GM23338 (cell line): ENCODE measurements around the gene FKBP2. TPM values are rescaled to one million over a fixed set of nuclear protein-coding genes. Genes with fewer than 3 reads are reported as not detected.

ENCODE experiments used
- ATAC-seq: fragments of 200-7000 bp; cut with Tn5 transposase; 3 replicates; pipeline ENCODE4 v1.9.1; 2020
- DNase-seq: peaks from one replicate; pipeline ENCODE4 v3.0.0-alpha.2; 2015; ENCODE audit warnings: low spot score
- H2AFZ ChIP-seq: fragments of 200-600 bp; sonication (generic); 2 replicates; pipeline ENCODE4 v1.8.0; 2016; ENCODE audit warnings: antibody characterized with exemption, mild to moderate bottlenecking, moderate library complexity
- H3F3A ChIP-seq: fragments of 200-600 bp; sonication (generic); replicated peaks from 2 replicates; pipeline ENCODE4 v1.8.0; 2017; ENCODE audit warnings: antibody characterized with exemption, mixed run types, low read depth
- H3K27ac ChIP-seq: fragments of 200-600 bp; sonication (generic); 2 replicates; pipeline ENCODE4 v1.6.1; 2016; ENCODE audit warnings: low read depth
- H3K27me3 ChIP-seq: fragments of 200-600 bp; sonication (generic); 2 replicates; pipeline ENCODE4 v1.8.0; 2016; ENCODE audit warnings: mild to moderate bottlenecking, mixed run types, moderate library complexity; ENCODE audit not compliant: insufficient read depth
- H3K36me3 ChIP-seq: fragments of 200-600 bp; sonication (generic); 2 replicates; pipeline ENCODE4 v1.8.0; 2016; ENCODE audit warnings: mild to moderate bottlenecking; ENCODE audit not compliant: insufficient read depth
- H3K4me1 ChIP-seq: fragments of 200-600 bp; sonication (generic); 2 replicates; pipeline ENCODE4 v1.8.0; 2016; ENCODE audit warnings: mild to moderate bottlenecking, moderate library complexity; ENCODE audit not compliant: insufficient read depth
- H3K4me2 ChIP-seq: fragments of 200-600 bp; sonication (generic); 2 replicates; pipeline ENCODE4 v1.7.1; 2017; ENCODE audit warnings: mixed run types
- H3K4me3 ChIP-seq: fragments of 200-600 bp; sonication (generic); 2 replicates; pipeline ENCODE4 v1.6.1; 2016; ENCODE audit warnings: mixed run types
- H3K79me2 ChIP-seq: fragments of 200-600 bp; sonication (generic); replicated peaks from 2 replicates; pipeline ENCODE4 v1.8.0; 2017; ENCODE audit warnings: mild to moderate bottlenecking; ENCODE audit not compliant: insufficient read depth
- H3K9me2 ChIP-seq: fragments of 200-600 bp; sonication (generic); 2 replicates; pipeline ENCODE4 v1.8.0; 2017; ENCODE audit not compliant: insufficient read depth
- H4K20me1 ChIP-seq: fragments of 200-600 bp; sonication (generic); replicated peaks from 2 replicates; pipeline ENCODE4 v1.8.0; 2017; ENCODE audit warnings: mild to moderate bottlenecking; ENCODE audit not compliant: insufficient read depth
- H3K27ac Mint-ChIP-seq: 2 replicates; pipeline ENCODE4 v1.8.0; 2020; ENCODE audit warnings: inconsistent platforms, mild to moderate bottlenecking, moderate library complexity, mixed read lengths
- H3K27me3 Mint-ChIP-seq: 3 replicates; pipeline ENCODE4 v1.8.0; 2022; ENCODE audit warnings: low read depth, mild to moderate bottlenecking, moderate library complexity, mixed read lengths, inconsistent platforms; ENCODE audit not compliant: insufficient read depth, poor library complexity
- H3K36me3 Mint-ChIP-seq: 3 replicates; pipeline ENCODE4 v1.8.0; 2021; ENCODE audit warnings: low read depth, mild to moderate bottlenecking, inconsistent platforms, moderate library complexity, mixed read lengths
- H3K4me1 Mint-ChIP-seq: 3 replicates; pipeline ENCODE4 v1.8.0; 2020; ENCODE audit warnings: mild to moderate bottlenecking, inconsistent platforms, mixed read lengths
- H3K4me3 Mint-ChIP-seq: 3 replicates; pipeline ENCODE4 v1.8.0; 2021; ENCODE audit warnings: moderate library complexity, mild to moderate bottlenecking, inconsistent platforms, mixed read lengths
- H3K9me3 Mint-ChIP-seq: 3 replicates; pipeline ENCODE4 v1.8.0; 2020; ENCODE audit warnings: moderate library complexity, mild to moderate bottlenecking, inconsistent platforms, mixed read lengths
- CREB1 ChIP-seq: fragments of 250-450 bp; sonication (Bioruptor Pico); IDR thresholded peaks from 2 replicates; pipeline ENCODE4 v1.5.0; 2020; ENCODE audit warnings: low read depth, mild to moderate bottlenecking, moderate library complexity
- EZH2 ChIP-seq: fragments of 200-600 bp; sonication (generic); IDR thresholded peaks from one replicate; pipeline ENCODE4 v1.8.0; 2017; ENCODE audit warnings: antibody characterized with exemption, mild to moderate bottlenecking, low read depth; ENCODE audit not compliant: unreplicated experiment
- EZH2phosphoT487 ChIP-seq: fragments of 200-600 bp; sonication (generic); IDR thresholded peaks from one replicate; pipeline ENCODE4 v1.8.1; 2018; ENCODE audit warnings: antibody characterized with exemption; ENCODE audit not compliant: unreplicated experiment
- JUNB ChIP-seq: IDR thresholded peaks from one replicate; pipeline ENCODE4 v1.6.1; 2016; ENCODE audit warnings: antibody characterized with exemption; ENCODE audit not compliant: unreplicated experiment
- NANOG ChIP-seq: IDR thresholded peaks from 2 replicates; pipeline ENCODE4 v1.6.1; 2016; ENCODE audit warnings: antibody characterized with exemption, borderline replicate concordance
- POLR2AphosphoS5 ChIP-seq: IDR thresholded peaks from 2 replicates; pipeline ENCODE4 v1.6.1; 2016; ENCODE audit warnings: antibody characterized with exemption, low read depth
- ZNF114 ChIP-seq: fragments of 250-450 bp; sonication (Bioruptor Pico); IDR thresholded peaks from 2 replicates; pipeline ENCODE4 v1.5.0; 2020; ENCODE audit warnings: mild to moderate bottlenecking, moderate library complexity
- polyA plus RNA-seq: library from polyadenylated mRNA; unstranded; fragments of >200 nt; fragmentation: Nextera tagmentation; extraction: Ambion mirVana; gene quantifications from 2 replicates; pipeline ENCODE4 v1.2.1, GENCODE V29; 2016
- total RNA-seq: library from RNA; depleted of rRNA; stranded (reverse); fragments of >200 nt; shearing (Covaris generic); gene quantifications from 2 replicates; pipeline ENCODE4 v1.2.3, GENCODE V29; 2014
- TF ChIP-seq, protein P1 (sequence below), 2 experiments: fragments of 200-600 bp in 1 of 2; sonication (generic) in 1 of 2; conservative IDR thresholded peaks; 2 replicates each; pipeline versions ENCODE4 v1.5.1 to v1.6.1; 2016 to 2017; ENCODE audit warnings: antibody characterized with exemption in 2 of 2, low read depth in 2 of 2, mild to moderate bottlenecking in 2 of 2, moderate library complexity in 1 of 2
- TF ChIP-seq, protein P2 (sequence below): IDR thresholded peaks from one replicate; pipeline ENCODE4 v1.6.1; 2018; ENCODE audit warnings: antibody characterized with exemption; ENCODE audit not compliant: unreplicated experiment
- TF ChIP-seq, protein P3 (sequence below): IDR thresholded peaks from 2 replicates; pipeline ENCODE4 v1.6.1; 2016; ENCODE audit warnings: antibody characterized with exemption

FKBP2 gene
- total and polyA plus RNA-seq, 2 experiments from 2014 or later, result 31.4 to 201 TPM

DNA sequence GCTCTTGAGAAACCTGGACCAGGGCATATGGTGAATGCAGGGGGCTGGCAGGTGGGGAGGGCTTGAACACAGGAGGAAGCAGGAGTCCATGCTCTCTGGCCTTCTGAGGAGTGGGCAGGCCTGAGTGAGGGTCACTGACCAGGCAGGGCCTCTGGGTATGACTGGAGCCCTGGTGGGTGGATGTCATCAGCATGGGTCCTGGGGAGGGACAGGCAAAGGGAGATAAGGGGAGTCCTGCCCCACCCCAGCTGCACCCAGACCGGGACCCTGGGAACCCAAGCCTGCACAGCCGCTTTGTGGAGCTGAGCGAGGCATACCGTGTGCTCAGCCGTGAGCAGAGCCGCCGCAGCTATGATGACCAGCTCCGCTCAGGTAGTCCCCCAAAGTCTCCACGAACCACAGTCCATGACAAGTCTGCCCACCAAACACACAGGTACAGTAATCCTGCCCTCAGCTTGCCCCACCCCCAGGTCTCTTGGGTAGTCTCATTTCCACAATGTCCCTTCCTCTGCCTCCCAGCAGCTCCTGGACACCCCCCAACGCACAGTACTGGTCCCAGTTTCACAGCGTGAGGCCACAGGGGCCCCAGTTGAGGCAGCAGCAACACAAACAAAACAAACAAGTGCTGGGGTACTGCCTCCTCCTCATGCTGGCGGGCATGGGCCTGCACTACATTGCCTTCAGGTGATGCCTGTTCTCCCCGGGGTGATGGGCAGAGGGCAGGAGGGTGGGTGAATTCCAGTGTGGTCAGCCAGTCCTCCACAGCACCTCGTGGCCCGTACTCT lies 8.5 kb upstream of the FKBP2 start (continued):
- TF ChIP-seq, protein P1, sequence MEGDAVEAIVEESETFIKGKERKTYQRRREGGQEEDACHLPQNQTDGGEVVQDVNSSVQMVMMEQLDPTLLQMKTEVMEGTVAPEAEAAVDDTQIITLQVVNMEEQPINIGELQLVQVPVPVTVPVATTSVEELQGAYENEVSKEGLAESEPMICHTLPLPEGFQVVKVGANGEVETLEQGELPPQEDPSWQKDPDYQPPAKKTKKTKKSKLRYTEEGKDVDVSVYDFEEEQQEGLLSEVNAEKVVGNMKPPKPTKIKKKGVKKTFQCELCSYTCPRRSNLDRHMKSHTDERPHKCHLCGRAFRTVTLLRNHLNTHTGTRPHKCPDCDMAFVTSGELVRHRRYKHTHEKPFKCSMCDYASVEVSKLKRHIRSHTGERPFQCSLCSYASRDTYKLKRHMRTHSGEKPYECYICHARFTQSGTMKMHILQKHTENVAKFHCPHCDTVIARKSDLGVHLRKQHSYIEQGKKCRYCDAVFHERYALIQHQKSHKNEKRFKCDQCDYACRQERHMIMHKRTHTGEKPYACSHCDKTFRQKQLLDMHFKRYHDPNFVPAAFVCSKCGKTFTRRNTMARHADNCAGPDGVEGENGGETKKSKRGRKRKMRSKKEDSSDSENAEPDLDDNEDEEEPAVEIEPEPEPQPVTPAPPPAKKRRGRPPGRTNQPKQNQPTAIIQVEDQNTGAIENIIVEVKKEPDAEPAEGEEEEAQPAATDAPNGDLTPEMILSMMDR (conservative IDR thresholded peaks at IDR 0.05; ENCODE audit: low read depth in 2 of 2), result no peak
- TF ChIP-seq, protein P2, sequence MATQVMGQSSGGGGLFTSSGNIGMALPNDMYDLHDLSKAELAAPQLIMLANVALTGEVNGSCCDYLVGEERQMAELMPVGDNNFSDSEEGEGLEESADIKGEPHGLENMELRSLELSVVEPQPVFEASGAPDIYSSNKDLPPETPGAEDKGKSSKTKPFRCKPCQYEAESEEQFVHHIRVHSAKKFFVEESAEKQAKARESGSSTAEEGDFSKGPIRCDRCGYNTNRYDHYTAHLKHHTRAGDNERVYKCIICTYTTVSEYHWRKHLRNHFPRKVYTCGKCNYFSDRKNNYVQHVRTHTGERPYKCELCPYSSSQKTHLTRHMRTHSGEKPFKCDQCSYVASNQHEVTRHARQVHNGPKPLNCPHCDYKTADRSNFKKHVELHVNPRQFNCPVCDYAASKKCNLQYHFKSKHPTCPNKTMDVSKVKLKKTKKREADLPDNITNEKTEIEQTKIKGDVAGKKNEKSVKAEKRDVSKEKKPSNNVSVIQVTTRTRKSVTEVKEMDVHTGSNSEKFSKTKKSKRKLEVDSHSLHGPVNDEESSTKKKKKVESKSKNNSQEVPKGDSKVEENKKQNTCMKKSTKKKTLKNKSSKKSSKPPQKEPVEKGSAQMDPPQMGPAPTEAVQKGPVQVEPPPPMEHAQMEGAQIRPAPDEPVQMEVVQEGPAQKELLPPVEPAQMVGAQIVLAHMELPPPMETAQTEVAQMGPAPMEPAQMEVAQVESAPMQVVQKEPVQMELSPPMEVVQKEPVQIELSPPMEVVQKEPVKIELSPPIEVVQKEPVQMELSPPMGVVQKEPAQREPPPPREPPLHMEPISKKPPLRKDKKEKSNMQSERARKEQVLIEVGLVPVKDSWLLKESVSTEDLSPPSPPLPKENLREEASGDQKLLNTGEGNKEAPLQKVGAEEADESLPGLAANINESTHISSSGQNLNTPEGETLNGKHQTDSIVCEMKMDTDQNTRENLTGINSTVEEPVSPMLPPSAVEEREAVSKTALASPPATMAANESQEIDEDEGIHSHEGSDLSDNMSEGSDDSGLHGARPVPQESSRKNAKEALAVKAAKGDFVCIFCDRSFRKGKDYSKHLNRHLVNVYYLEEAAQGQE, result no peak
- no peak for TF ChIP-seq NANOG
- TF ChIP-seq CREB1 (CRISPR knock-in tag), result no peak
- TF ChIP-seq, protein P3, sequence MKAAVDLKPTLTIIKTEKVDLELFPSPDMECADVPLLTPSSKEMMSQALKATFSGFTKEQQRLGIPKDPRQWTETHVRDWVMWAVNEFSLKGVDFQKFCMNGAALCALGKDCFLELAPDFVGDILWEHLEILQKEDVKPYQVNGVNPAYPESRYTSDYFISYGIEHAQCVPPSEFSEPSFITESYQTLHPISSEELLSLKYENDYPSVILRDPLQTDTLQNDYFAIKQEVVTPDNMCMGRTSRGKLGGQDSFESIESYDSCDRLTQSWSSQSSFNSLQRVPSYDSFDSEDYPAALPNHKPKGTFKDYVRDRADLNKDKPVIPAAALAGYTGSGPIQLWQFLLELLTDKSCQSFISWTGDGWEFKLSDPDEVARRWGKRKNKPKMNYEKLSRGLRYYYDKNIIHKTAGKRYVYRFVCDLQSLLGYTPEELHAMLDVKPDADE, result no peak
- TF ChIP-seq JUNB, result no peak
- no peak for TF ChIP-seq EZH2

DNA sequence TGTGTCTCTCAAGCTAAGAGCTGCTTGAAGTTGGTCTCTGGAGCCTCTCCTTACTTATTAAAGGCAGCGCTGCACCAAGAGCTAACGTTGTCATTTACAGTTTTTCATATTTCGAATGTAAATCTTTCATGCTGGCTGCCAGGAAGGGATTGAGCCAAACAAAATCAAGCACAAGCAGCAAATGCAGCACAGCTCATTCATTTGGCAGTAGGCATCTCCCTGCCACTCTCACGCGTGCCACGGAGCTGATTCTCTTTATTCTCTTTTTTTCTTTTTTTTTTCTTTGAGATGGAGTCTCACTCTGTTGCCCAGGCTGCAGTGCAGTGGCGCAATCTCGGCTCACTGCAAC lies 8.0 kb upstream of the FKBP2 start:
- peaks cover 4% of the 10 kb centered on the region; the same call in 1 of the 2 replicates for H3K79me2 ChIP-seq
- no peaks in the 10 kb centered on the region for H3K36me3 ChIP-seq
- Mint-ChIP-seq H3K9me3 (no peaks in the 10 kb centered on the region), H3K36me3 (peaks cover 6% of the 10 kb centered on the region), H3K27me3 (peaks cover 27% of the 10 kb centered on the region), H3K27ac (no peak overlapping the region), H3K4me1 (peaks cover 20% of the 10 kb centered on the region), H3K4me3 (peak overlapping the region; percentile 73; the same call in 2 of the 3 replicates)
- DNase-seq (no peak), ATAC-seq (no peak)
- no peaks in the 10 kb centered on the region for H4K20me1 ChIP-seq
- peaks cover 24% of the 10 kb centered on the region for H3F3A ChIP-seq
- peaks cover 23% of the 10 kb centered on the region; the same call in 1 of the 2 replicates for H3K27me3 ChIP-seq
- H3K9me2 ChIP-seq, result no peaks in the 10 kb centered on the region
- H3K4me1 ChIP-seq, result peaks cover 17% of the 10 kb centered on the region; the same call in 1 of the 2 replicates
- H3K27ac ChIP-seq, result no peak overlapping the region
- no peak overlapping the region for H3K4me2 ChIP-seq
- H2AFZ ChIP-seq, result no peak overlapping the region
- H3K4me3 ChIP-seq, result no peak overlapping the region
- TF ChIP-seq EZH2phosphoT487 (no peak), ZNF114 (CRISPR knock-in tag) (no peak), CREB1 (CRISPR knock-in tag) (no peak), POLR2AphosphoS5 (no peak)
- TF ChIP-seq, protein P1 (conservative IDR thresholded peaks at IDR 0.05; ENCODE audit: low read depth in 2 of 2), result no peak
- TF ChIP-seq, protein P2, result no peak
